ENCODE data around the gene VTN. TPM values are rescaled to one million over a fixed set of nuclear protein-coding genes. Genes with fewer than 3 reads are reported as not detected.

VTN gene
- total and polyA plus RNA-seq, 2 donors (not counting 1 experiment from before 2014, with no cell fraction given), result 0.17 to 3.5 TPM

DNA sequence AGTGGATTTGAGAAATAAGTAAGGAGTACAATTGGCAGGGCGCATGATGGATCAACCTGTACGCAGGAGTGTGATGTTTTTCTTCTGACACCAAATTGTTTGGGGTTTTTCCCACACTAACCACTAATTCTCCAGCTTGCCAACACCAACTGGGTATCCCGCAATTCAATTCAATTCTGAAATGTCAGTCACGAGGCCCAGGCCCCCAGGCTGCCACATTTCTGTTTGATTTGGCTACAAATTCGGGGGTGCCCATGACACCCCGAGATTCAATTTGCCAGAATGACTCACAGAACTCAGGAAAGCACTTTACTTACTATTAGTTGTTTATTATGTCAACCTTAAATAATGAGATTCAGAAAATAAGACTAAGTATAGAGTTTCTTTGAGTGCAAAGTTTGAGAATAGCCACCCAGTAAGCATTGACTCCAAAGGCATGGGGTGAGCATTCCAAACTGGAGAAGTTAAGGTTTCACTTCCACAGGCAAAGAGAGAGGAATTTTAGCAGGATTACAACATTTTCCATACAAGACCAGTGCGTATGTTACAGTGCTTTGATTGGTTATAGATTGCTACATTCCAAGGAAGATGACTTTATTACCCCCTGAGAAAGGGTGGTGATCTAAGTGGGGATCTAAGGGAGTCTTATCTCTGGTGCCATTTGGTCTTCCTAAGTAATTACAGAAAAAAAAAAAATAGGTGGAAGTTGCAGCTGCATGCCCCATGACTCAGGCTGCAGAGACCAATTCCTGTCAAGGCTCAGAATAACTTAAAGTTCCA, 24.4 kb upstream of the VTN start:
- DNase-seq (ENCODE audit: low read depth in 2 of 2), result peak in 1 of 2 donors; percentile 71
- Histone ChIP-seq H4K20me1 (ENCODE audit: control insufficient read depth, extremely low read depth, insufficient read depth, low read length) (no peaks in the 10 kb centered on the region), H3K9me3 (ENCODE audit: control insufficient read depth, insufficient read depth, low read depth, low read length) (no peaks in the 10 kb centered on the region), H3K4me2 (ENCODE audit: extremely low read depth, insufficient read depth, low read length) (no peak overlapping the region), H3K36me3 (ENCODE audit: control insufficient read depth, insufficient read depth, low read length) (peaks cover 9% of the 10 kb centered on the region), H3K27me3 (ENCODE audit: control insufficient read depth, insufficient read depth, low read length) (no peaks in the 10 kb centered on the region), H3K79me2 (ENCODE audit: control insufficient read depth, insufficient read depth, low read length) (no peaks in the 10 kb centered on the region), H3K4me1 (ENCODE audit: control insufficient read depth, extremely low read depth, insufficient read depth, low read length) (peaks cover 3% of the 10 kb centered on the region), H3K4me3 (replicated peaks in 1 of 4; ENCODE audit: control extremely low read depth in 1 of 4, insufficient read depth in 1 of 4, low read depth in 3 of 4, low read length in 4 of 4) (no peak overlapping the region), H3K9ac (ENCODE audit: insufficient read depth, low read length) (no peak overlapping the region), H2AFZ (ENCODE audit: low read length) (no peak overlapping the region), H3K27ac (ENCODE audit: insufficient read depth, low read length) (no peak overlapping the region)
- no peak for TF ChIP-seq EZH2 (IDR thresholded peaks at IDR 0.05; ENCODE audit: low read length, missing control alignments)
- no peak for TF ChIP-seq CTCF (conservative IDR thresholded peaks at IDR 0.05 in 1 of 2, IDR thresholded peaks at IDR 0.05 in 1 of 2; ENCODE audit: low read depth in 1 of 2, low read length in 2 of 2)

DNA sequence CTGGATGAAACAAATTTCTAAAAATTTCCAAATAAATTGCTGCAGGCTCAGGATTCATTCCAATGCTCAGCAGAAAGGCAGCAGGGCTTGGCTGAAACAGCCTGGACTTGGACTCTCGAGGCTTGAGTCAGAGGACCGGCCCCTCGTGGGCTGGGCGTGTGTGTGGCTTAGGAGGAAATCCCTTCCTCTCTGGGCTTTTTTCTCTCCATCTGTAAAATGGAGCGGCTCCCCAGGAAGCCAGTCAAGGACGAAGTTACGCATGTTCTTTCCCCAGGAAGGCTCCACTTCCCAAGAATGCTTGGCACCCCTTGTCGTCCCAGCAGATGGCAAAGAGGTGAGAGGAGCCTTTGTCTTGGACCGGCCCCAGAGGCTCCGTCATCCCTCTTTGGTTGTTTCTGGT, 22.4 kb upstream of the VTN start:
- H3K27me3 ChIP-seq (ENCODE audit: control insufficient read depth, insufficient read depth, low read length), result no peaks in the 10 kb centered on the region
- H3K36me3 ChIP-seq (ENCODE audit: control insufficient read depth, insufficient read depth, low read length), result peaks cover 5% of the 10 kb centered on the region
- no peak overlapping the region for H3K9ac ChIP-seq (ENCODE audit: insufficient read depth, low read length)
- H3K79me2 ChIP-seq (ENCODE audit: control insufficient read depth, insufficient read depth, low read length), result no peaks in the 10 kb centered on the region
- no peak overlapping the region for H3K27ac ChIP-seq (ENCODE audit: insufficient read depth, low read length)
- no peak for DNase-seq (ENCODE audit: low read depth in 2 of 2)
- H3K9me3 ChIP-seq (ENCODE audit: control insufficient read depth, insufficient read depth, low read depth, low read length), result no peaks in the 10 kb centered on the region
- no peaks in the 10 kb centered on the region for H4K20me1 ChIP-seq (ENCODE audit: control insufficient read depth, extremely low read depth, insufficient read depth, low read length)
- no peak overlapping the region for H2AFZ ChIP-seq (ENCODE audit: low read length)
- H3K4me1 ChIP-seq (ENCODE audit: control insufficient read depth, extremely low read depth, insufficient read depth, low read length), result no peaks in the 10 kb centered on the region
- H3K4me3 ChIP-seq (replicated peaks in 1 of 4; ENCODE audit: control extremely low read depth in 1 of 4, insufficient read depth in 1 of 4, low read depth in 3 of 4, low read length in 4 of 4), result no peak overlapping the region
- no peak overlapping the region for H3K4me2 ChIP-seq (ENCODE audit: extremely low read depth, insufficient read depth, low read length)
- TF ChIP-seq CTCF (conservative IDR thresholded peaks at IDR 0.05 in 1 of 2, IDR thresholded peaks at IDR 0.05 in 1 of 2; ENCODE audit: low read depth in 1 of 2, low read length in 2 of 2) (no peak), EZH2 (IDR thresholded peaks at IDR 0.05; ENCODE audit: low read length, missing control alignments) (no peak)

DNA sequence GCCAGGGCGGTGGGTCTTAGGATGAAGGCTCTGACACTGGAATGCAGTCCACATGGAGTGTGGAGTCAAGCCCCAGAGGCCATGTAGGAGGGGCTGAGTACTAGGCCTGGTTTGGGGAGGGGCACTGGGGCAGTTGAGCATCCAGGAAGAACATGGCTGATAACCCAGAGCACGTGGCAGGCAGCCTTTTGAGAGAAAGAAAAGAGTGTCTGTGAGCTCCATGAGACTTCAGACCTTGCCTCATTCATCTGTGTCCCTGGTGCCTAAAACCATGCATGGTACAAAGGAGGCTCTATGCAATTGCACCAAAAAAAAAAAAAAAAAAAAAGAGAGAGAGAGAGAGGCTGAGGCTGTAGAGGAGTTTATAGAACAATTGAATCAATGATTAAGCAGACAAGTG, 21.3 kb upstream of the VTN start:
- H3K27ac ChIP-seq (ENCODE audit: insufficient read depth, low read length), result no peak overlapping the region
- DNase-seq (ENCODE audit: low read depth in 2 of 2), result no peak
- H3K9ac ChIP-seq (ENCODE audit: insufficient read depth, low read length), result no peak overlapping the region
- no peaks in the 10 kb centered on the region for H3K9me3 ChIP-seq (ENCODE audit: control insufficient read depth, insufficient read depth, low read depth, low read length)
- no peak overlapping the region for H3K4me3 ChIP-seq (replicated peaks in 1 of 4; ENCODE audit: control extremely low read depth in 1 of 4, insufficient read depth in 1 of 4, low read depth in 3 of 4, low read length in 4 of 4)
- no peak for TF ChIP-seq CTCF (conservative IDR thresholded peaks at IDR 0.05 in 1 of 2, IDR thresholded peaks at IDR 0.05 in 1 of 2; ENCODE audit: low read depth in 1 of 2, low read length in 2 of 2)
- TF ChIP-seq EZH2 (IDR thresholded peaks at IDR 0.05; ENCODE audit: low read length, missing control alignments), result no peak
- H4K20me1 ChIP-seq (ENCODE audit: control insufficient read depth, extremely low read depth, insufficient read depth, low read length), result no peaks in the 10 kb centered on the region
- peaks cover 5% of the 10 kb centered on the region for H3K36me3 ChIP-seq (ENCODE audit: control insufficient read depth, insufficient read depth, low read length)
- H3K4me2 ChIP-seq (ENCODE audit: extremely low read depth, insufficient read depth, low read length), result no peak overlapping the region
- H3K4me1 ChIP-seq (ENCODE audit: control insufficient read depth, extremely low read depth, insufficient read depth, low read length), result no peaks in the 10 kb centered on the region
- H3K79me2 ChIP-seq (ENCODE audit: control insufficient read depth, insufficient read depth, low read length), result no peaks in the 10 kb centered on the region
- H2AFZ ChIP-seq (ENCODE audit: low read length), result no peak overlapping the region
- no peaks in the 10 kb centered on the region for H3K27me3 ChIP-seq (ENCODE audit: control insufficient read depth, insufficient read depth, low read length)

Data from fibroblast of lung (primary cell).